SKM-1 (cell line): ENCODE measurements around the gene DCTPP1.

ENCODE experiments used
- DNase-seq: peaks from one replicate; lab custom pipeline; 2025; ENCODE audit not compliant: unreplicated experiment; lab: John Stamatoyannopoulos, UW

The DCTPP1 gene

GRCh38 chr16:30447512-30448226 lies 17.8 kb upstream of the DCTPP1 start:
- DNase-seq, result no peak

DNA sequence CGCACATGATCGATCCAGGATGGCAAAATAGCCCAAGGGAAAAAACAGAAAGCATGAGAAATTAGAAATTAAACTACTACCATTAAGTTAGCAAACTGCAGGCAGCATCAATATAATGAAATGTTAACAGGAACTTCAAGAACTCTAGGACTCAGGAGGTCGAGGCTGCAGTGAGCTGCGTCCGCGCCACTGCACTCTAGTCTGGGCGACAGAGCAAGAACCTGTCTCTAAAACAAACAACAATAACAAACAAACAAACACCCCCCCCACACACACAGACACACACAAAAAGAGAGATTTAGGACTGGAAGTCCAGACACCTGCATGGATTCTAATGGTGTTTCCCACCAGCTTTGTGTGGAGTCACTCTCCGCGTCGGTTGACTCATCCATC lies 16.4 kb upstream of the DCTPP1 start:
- no peak for DNase-seq

DNA sequence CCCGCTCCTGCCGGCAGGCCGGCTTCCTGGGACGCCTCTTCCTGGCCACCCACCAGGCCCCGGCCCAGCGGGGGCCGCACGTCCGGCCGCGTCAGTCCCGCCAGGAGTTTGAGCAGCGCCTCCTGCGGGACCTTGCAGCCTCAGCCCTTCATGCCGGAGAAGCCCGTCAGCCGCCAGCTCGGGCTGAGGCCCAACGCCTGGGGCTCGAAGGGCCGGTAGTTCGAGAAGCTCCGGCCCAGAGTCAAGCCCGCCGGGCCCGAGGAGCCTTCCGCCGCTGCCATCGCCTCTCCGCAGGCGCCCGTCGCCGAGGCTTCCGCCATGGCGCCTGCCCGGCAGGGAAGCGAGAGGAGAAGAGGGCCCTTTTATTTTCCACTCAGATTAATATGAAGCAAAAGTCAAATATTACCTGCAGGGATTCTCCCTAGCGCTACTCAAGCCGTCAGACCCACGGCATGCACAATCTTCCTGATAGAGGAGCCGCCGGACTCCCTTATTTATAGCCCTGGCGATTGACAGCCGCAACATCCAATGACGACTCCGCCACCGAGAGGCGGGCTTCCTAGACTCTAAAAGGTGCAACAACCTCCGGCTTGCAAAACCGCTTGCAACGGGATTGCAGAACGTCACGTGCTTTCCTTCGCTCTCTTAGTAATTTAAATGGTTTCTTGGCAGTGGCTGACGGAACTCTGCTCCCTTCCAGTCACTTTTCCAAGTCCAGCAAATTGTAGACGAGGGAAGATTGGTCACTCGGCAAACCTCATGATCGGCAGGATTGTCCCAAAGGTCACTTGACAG lies 15.8 kb upstream of the DCTPP1 start, which contains the start of gene SEPHS2:
TSS of gene SEPHS2 (minus strand) at position 467 of the 795 bp plus-strand sequence. CDS start at position 320, 147 bp downstream.
- DNase-seq, result peak; percentile 98

DNA sequence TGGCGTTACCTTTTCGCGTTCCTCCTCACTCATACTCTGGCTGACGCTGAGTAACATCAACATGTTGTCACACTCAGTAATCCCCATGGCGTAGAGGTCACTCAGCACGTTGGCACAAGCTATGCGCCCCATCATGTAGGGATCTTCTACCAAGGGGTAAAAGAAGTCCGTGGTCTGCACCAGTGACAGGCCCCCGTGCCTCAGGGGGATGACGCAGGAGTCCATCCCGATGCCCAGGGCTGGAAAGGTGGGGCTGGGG lies 15.2 kb upstream of the DCTPP1 start:
- DNase-seq, result no peak

DNA sequence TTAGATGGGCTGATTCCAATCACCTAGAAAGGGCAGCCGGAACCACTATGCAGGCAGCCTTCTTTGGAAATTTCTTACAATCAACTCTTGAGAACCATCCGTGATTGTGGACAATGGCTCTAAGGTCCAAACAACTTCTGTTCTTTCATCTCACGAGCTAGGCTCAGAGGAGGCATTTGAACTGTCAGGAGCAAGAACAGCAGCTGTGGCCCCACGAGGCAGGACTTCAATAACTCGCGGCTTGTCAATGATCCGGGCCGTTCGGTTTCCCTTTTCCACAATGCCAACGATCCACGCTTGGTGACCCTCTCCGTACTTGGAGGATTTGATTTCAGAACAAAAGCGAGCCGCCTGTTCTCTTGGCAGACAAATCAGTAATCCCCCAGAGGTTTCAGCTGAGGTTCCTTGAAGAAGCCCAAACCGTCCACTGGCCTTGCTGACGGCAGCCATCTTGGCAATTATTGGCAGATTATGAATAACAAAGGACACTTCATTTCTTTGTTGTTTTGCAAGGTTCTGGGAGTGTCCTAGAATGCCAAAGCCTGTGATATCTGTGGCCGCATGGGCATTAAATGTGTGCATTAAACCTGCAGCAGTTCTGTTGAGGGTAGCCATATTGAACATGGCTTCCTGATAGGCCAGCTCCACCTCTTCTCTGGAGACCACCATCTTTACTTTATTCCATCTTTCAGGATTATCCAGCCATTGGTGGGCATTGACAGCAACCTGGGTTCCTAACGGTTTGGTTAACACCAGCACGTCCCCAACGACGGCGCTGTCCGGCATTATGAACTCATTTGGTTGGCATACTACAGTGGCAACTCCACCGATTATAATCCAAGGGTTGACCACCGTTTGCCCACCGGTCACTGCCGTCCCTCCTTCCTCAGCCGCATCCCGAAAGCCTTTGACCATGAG lies 14.7 kb upstream of the DCTPP1 start:
- no peak for DNase-seq

- DNase-seq, result no peak
Measured at GRCh38 chr16:30443631-30444030, 13.8 kb upstream of the DCTPP1 start.

DNA sequence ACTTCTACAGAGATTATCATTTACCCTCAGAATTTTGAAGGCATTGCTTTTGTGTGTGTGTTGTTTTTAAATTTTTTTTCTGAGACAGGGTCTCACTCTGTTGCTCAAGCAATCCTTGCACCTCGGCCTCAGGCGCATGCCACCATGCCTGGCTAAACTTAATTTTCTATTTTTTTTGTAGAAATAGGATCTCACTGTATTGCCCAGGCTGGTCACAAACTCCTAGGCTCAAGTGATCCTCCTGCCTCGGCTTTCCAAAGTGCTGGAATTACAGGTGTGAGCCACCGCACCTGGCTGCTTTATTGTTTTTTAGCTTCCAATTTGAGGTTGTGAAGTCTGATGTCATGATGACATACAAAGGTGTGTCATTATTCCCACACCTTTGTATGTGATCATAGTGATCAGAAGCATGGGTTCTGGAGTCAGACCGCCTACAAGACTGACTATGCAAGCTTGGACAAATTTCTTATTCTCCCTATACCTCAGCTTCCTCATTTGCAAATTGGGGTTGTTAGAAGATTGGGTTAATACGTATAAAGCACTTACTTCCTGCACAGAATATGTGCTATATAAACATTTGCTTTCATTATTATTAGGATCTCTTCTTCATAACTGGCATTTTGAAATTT lies 10.0 kb upstream of the DCTPP1 start:
- DNase-seq, result no peak

GRCh38 chr16:30438835-30439234 lies 9.0 kb upstream of the DCTPP1 start:
- DNase-seq, result no peak

DNA sequence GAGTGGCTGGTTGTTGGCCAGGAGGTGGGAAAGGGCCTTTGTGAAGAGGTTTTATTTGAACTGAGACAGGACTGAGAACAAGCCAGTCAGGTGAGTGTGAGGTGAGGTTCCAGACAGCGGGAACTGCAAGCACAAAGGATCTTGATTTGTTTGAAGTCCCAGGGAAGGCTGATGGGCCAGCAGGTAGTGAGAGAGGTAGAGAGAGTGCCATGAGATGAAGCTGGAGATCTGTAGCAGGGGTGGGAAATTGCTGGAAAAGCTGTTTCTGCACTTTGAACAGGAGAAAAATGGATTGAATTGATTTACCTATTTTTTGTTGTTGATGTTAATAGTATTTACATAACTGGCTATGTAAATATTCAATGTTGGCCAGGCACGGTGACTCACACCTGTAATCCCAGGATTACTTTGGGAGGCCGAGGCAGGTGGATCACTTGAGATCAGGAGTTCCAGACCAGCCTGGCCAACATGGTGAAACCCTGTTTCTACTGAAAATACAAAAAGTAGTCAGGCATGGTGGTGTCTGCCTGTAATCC lies 7.7 kb upstream of the DCTPP1 start:
- no peak for DNase-seq

GRCh38 chr16:30434852-30435251 lies 5.0 kb upstream of the DCTPP1 start:
- no peak for DNase-seq

DNA sequence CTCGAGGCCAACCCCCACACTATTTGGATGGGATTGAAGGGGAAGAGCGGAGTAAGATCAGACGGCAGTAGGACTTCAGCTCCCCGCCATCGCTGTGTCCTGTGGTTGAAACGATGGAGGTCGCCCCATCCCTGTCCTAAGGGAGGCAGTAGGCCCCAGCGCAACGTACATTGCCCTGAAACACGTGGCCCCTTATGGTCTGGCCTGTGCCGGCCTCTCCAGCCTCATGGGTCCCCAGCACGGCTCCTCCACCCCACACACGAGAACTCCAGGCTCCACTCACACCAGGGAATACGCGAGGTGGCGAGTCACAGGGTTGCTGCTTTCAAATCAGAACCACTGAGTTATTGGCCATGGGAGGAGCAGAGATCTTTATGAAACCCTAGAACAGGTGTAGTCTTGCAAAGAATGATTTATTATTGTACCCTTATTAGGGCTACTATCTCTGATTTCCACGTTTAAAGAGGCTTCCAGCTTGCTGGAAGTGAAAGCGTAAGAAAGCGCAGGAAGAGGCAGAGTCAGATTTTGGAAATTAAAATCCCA lies 669 bp upstream of the DCTPP1 start:
- peak; percentile 79 for DNase-seq

- DNase-seq, result no peak
Measured at GRCh38 chr16:30429418-30429677, 482 bp downstream of the DCTPP1 start.

DNA sequence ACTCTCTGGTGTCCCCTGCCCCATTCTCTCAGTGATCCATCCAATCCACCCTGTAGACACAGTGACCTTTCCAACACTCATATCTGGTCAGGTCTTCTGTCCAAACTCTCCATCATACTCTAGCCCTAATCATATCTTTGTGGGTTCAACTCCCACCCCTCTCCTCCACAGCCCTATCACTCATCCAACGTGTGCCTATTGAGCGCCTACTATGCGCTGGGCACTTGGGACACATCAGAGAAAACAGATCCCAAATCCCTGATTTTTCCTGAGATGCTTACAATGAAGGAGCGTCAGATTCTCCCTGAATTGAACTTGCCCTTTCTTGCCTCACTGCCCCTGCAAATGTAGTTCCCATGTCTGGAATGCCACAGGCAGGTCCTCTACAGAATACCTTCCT lies 1.8 kb downstream of the DCTPP1 start:
- DNase-seq, result no peak

DNA sequence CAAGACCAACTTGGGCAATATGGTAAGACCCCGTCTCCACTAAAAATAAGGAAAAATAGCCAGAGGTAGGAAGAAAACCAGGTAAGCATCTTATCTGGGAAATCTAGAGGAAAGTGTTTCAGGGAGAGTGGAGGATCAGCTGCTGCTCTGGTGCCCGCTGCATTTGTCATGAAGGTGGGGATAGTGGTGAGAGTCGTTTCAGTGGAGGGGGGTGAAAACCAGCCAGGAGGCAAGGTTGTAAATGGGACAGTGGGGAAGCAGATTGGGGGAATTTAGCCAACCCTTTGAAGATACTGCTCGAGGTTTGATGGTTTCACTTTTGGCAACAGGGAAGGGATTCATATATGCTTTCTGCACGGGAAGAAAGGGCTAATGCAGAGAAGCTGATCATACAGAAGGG lies 8.8 kb downstream of the DCTPP1 start:
- DNase-seq, result no peak

- DNase-seq, result no peak
Measured at GRCh38 chr16:30418350-30419181, 11.3 kb downstream of the DCTPP1 start.

DNA sequence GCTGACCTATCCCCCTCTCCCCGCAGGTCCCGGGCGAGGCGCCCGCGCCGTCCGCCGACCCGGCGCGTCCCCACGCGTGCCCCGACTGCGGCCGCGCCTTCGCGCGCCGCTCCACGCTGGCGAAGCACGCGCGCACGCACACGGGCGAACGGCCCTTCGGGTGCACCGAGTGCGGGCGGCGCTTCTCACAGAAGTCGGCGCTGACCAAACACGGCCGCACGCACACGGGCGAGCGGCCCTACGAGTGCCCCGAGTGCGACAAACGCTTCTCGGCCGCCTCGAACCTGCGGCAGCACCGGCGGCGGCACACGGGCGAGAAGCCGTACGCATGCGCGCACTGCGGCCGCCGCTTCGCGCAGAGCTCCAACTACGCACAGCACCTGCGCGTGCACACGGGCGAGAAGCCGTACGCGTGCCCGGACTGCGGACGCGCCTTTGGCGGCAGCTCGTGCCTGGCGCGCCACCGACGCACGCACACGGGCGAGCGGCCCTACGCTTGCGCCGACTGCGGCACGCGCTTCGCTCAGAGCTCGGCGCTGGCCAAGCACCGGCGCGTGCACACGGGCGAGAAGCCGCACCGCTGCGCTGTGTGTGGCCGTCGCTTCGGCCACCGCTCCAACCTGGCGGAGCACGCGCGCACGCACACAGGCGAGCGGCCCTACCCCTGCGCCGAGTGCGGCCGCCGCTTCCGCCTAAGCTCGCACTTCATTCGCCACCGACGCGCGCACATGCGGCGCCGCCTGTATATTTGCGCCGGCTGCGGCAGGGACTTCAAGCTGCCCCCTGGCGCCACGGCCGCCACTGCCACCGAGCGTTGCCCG lies 12.1 kb downstream of the DCTPP1 start:
- DNase-seq, result peak; percentile 69

DNA sequence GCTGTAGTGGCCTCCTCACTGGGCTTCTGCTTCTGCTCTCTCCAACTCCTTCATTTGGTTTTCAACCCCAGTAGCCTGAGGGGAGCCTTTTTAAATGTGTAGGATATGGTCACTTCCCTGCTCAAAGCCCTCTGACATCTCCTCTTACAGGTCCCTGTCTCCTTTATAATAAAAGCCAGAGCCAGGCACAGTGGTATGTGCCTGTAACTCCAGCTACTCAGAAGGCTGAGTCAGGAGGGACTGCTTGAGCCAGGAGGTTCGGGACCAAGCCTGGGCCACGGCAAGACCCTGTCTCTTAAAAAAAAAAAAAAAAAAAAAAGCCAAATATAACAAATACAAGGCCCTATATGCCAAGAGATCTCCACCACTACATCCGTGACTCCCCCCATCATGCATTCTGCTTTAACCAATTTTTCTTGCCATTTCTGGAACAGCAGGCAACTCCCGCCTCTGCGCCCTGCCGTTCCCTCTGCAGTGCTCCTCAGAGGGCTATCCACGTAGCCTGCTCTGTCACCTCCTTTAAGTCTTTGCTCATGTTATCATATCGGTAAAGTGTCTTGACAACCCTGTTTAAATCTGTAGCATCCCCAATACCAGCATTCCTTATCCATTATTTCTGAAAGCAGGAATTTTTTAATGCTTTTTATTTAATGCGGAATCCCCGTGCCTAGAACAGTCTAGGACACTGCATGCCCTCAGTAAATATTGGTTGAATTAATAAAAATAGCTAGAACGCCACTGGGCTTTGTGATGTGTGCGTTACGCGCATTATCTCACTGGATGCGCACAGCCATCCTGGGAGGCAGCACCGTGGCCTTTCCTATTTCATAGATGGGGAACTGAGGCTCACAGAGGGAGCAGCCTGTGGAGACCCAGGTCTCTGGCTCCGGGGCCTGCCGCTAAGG lies 13.0 kb downstream of the DCTPP1 start:
- DNase-seq, result no peak

DNA sequence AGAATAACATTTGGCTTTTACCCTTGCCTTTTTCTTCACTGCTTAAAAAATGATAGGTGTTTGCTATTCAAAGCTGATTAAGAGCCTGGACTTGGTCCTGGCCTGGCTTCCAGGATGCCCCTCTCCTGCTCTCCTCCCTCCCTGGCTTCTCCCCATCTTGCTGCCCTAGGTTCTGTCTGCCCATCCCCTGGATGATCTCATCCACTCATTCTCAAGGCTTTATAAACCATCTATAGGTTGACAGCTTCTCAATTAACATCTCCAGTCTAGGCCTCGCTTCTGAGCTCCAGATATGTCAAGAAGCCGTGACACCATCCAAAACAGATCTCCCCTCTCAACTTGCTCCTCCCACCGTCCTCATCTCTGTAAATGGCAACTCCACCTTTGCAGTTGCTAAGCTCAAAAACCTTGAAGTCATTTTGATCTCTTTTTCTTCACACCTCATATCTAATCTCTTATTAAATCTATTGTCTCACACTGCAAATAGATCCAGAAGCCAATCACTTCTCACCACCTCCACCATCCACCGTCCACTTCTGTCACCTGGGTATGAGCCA lies 13.7 kb downstream of the DCTPP1 start:
- no peak for DNase-seq
